Retinal pigment epithelial cell (primary cell): ENCODE results near the gene ZP1.

Experiments used
- DNase-seq: peaks from one replicate; pipeline ENCODE4 v3.0.0-alpha.2; 2010; ENCODE audit warnings: low read depth
- H3K4me3 ChIP-seq: 2 replicates; pipeline ENCODE4 v1.5.1; 2011; ENCODE audit warnings: mild to moderate bottlenecking, low read length, control low read depth, moderate library complexity
- CTCF ChIP-seq: conservative IDR thresholded peaks from 2 replicates; pipeline ENCODE4 v1.5.1; 2011; ENCODE audit warnings: low read depth, low read length, control low read depth, inconsistent platforms

Gene ZP1

GRCh38 chr11:60919956-60920355, 52.6 kb downstream of the ZP1 start:
- DNase-seq, result no peak
- no peak for TF ChIP-seq CTCF
- no peak overlapping the region for H3K4me3 ChIP-seq

DNA sequence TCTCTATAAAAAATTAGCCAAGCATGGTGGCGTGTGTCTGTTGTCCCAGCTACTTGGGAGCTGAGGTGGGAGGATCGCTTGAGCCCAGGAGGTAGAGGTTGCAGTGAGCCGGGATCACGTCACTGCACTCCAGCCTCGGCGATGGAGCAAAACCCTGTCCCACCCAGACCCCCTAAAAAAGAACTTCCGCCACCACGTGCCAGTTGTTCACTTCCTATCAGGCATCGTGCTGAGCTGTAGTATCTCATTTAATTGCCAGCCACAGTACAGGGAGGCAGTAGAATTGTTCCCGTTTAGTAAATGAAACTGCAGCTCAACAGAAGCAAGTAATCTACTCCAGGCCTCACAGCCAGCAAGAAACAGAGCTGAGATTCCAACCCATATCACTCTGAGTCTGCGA, 53.9 kb downstream of the ZP1 start:
- H3K4me3 ChIP-seq, result no peak overlapping the region
- no peak for DNase-seq
- no peak for TF ChIP-seq CTCF

DNA sequence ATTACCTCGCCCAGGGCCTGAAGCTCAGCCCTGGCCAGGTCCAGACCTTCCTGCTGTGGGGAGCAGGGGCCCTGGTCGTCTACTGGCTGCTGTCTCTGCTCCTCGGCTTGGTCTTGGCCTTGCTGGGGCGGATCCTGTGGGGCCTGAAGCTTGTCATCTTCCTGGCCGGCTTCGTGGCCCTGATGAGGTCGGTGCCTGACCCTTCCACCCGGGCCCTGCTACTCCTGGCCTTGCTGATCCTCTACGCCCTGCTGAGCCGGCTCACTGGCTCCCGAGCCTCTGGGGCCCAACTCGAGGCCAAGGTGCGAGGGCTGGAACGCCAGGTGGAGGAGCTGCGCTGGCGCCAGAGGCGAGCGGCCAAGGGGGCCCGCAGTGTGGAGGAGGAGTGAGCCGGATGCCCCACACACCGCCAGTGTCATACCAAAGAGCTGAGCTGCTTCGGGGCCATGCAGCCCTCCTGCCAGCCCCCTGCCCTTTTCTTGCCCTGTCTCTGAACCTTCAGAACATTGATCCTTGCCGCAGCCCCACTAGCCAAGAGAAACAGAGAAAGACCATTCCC, 54.5 kb downstream of the ZP1 start:
- TF ChIP-seq CTCF, result no peak
- no peak for DNase-seq
- no peak overlapping the region for H3K4me3 ChIP-seq

DNA sequence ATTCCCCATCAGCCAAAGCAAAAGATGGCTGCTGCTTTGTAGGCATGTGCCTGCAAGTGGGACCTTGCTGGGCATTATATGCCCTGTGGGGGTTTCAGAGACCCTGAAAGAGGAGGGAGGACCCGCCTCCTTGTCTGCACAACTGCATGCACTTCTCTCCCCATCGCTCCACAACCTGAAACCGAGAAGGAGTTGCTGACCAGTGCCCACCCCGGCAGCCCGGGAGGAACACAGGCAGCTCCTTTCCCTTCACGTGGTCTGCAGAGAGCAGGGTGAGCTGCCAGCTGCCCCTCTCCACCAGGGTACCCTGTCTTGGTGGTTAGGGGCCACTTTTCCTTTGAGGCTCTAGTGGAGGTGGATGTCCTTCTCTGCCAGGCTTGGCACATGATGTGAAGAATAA, 55.6 kb downstream of the ZP1 start:
- TF ChIP-seq CTCF, result no peak
- DNase-seq, result no peak
- no peak overlapping the region for H3K4me3 ChIP-seq

GRCh38 chr11:60923326-60923725, 56.0 kb downstream of the ZP1 start:
- peak; percentile 8 for TF ChIP-seq CTCF
- DNase-seq, result no peak
- H3K4me3 ChIP-seq, result peak overlapping the region; percentile 87

GRCh38 chr11:60923800-60924109, 56.4 kb downstream of the ZP1 start:
- TF ChIP-seq CTCF, result no peak
- no peak for DNase-seq
- peak overlapping the region; percentile 87 for H3K4me3 ChIP-seq

DNA sequence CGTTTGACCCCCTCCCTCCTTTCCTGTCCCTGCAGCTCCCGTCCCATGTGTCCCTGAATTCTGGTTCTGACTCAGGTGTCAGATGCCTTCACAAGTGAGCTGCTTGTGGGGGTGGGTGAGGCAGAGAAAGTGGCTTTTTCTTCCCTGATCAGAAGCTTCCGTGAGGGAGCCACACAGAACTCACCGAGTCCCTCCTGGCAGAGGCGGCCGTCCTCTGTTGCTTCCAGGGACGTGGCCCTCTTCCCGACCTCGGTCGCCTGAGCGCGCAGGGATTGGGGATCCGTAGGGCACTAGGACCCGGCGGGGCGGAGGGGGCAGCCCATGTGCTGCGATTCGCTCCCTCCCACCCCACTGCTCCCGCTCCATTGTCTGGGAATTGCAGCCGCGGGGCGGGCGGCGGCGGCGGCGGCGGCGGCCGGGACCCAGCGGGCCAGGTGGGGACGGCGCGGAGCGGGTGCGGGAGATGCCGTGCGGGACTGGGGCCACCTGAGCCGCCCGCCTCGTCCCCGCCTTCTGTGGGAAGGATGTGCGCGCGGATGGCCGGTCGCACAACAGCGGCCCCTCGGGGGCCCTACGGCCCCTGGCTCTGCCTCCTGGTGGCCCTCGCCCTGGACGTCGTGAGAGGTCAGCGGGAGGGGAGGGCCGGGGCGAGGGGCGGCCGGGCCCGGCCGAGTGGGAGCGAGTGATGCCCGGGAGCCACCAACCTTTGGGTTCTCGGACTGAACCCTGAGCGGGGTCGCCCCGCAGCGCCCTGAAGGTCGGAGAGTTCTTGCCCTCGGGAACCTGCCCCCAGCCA, 57.0 kb downstream of the ZP1 start, which contains the start of gene TMEM132A:
TSS of gene TMEM132A (plus strand) at position 351 of the 796 bp plus-strand sequence. CDS start at position 525, 174 bp downstream.
- TF ChIP-seq CTCF, result no peak

More for the DNA sequence above, 57.0 kb downstream of the ZP1 start, which contains the start of gene TMEM132A:
- DNase-seq, result no peak
- peak within 1 kb of the TSS; percentile 87 for H3K4me3 ChIP-seq
